GM10248 (cell line): Measurements from ENCODE around the gene MEDAG.

Experiments
- CTCF ChIA-PET: fragments of 300-600 bp; sonication (Branson Sonifier 250); formaldehyde crosslinking; extraction: SDS; loops from one replicate; lab custom pipeline; 2021; ENCODE audit warnings: antibody characterized with exemption; lab: Yijun Ruan, JAX
- POLR2A ChIA-PET: fragments of 350-650 bp; sonication (Branson Sonifier 250); formaldehyde crosslinking; extraction: SDS; loops from one replicate; lab custom pipeline; 2020; ENCODE audit warnings: antibody characterized with exemption; lab: Yijun Ruan, JAX
- DNase-seq: peaks from one replicate; pipeline ENCODE4 v3.0.0; 2012; ENCODE audit errors: extremely low spot score
- CTCF ChIP-seq: IDR thresholded peaks from 2 replicates; pipeline ENCODE4 v1.5.1; 2012; ENCODE audit warnings: mild to moderate bottlenecking, low read depth; ENCODE audit errors: extremely low read depth, missing control alignments, control extremely low read depth

The MEDAG gene

GRCh38 chr13:30959678-30960077, 53.6 kb downstream of the MEDAG start:
- ChIA-PET POLR2A (no interaction called here), CTCF (interaction anchor here (1.1 kb wide), 1 partner anchor 17 kb away, joined by 3 read pairs; no protein-coding TSS in a partner anchor)
- DNase-seq = no peak
- no peak for TF ChIP-seq CTCF

- POLR2A ChIA-PET = no interaction called here
- CTCF ChIA-PET = interaction anchor here (1.1 to 1.4 kb wide), 3 partner anchors 9 to 15 kb away, joined by 3 to 4 read pairs (median 3); no protein-coding TSS in a partner anchor
- TF ChIP-seq CTCF = no peak
- DNase-seq = no peak
Measured at GRCh38 chr13:30963791-30964190, 57.7 kb downstream of the MEDAG start.

DNA sequence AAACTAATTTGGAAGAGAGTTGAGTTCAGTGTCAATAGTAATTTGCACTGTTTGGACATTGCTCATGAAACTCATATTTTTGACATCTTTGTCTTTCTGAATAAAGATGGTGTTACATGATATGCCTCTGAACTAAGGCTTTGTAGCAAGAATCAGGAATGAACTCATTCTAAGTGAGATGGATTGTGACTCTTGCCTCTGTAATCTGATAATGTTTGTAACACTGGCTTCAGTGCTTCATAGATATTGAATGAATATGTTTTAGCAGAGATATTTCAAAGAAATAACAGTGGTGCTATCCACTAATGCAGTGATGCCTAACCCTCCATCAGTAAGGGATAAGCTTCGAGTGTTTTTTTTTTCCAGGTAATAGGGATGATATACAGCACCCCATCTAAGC, 59.3 kb downstream of the MEDAG start:
- no peak for DNase-seq
- ChIA-PET CTCF (no interaction called here), POLR2A (no interaction called here)
- no peak for TF ChIP-seq CTCF

DNA sequence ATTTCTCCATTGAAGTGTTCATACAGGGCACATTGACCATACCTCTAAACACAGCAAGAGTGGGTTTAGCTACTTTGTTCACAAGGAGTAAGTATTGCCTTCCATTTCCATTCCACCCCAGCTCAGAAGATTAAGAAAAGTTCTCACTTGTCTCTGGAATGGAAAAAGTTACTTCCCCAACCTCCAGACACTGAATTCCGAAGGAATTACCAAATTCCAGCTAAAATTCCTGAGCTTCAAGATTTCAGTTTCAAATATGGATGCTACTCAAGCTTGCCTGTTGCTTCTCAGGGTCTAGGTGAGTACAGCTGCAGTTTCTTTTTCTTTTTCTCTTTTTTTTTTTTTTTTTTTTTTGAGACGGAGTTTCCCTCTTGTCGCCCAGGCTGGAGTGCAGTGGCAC, 60.0 kb downstream of the MEDAG start:
- ChIA-PET POLR2A (no interaction called here), CTCF (interaction anchor here (6.0 kb wide), 1 partner anchor 13 kb away, joined by 33 read pairs; no protein-coding TSS in a partner anchor)
- no peak for DNase-seq
- no peak for TF ChIP-seq CTCF

DNA sequence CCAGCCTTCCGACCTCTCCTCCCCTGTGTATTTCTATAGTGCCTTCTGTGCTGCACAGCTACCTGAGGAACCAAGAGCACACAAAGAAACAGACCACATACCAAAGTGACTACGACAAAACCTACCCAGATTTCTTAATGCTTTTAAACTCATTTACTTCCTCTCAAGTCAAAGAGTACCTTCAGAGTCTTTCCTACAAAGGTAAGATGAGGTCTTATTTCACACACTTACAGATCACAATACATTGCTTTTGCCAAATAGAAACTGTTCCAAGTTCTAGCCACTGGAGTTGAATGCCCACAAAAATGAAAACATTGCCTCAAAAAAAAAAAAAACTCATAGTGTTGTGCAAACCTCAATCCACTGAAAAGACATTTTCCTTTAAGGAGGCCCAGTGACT, 62.8 kb downstream of the MEDAG start:
- ChIA-PET CTCF (interaction anchor here (1.0 to 6.0 kb wide), 2 partner anchors 10 to 76 kb away, joined by 3 to 33 read pairs; no protein-coding TSS in a partner anchor), POLR2A (no interaction called here)
- no peak for TF ChIP-seq CTCF
- DNase-seq = no peak

- POLR2A ChIA-PET = no interaction called here
Measured at GRCh38 chr13:30971575-30971974, 65.5 kb downstream of the MEDAG start.

More at GRCh38 chr13:30971575-30971974, 65.5 kb downstream of the MEDAG start:
- CTCF ChIA-PET = interaction anchor here (1.6 to 6.0 kb wide), 4 partner anchors 7 to 73 kb away, joined by 4 to 33 read pairs (median 7); no protein-coding TSS in a partner anchor
- no peak for DNase-seq
- TF ChIP-seq CTCF = no peak
